T47D (cell line): Measurements from ENCODE around the gene CDK14.

Experiments used
- DNase-seq, 2 experiments: peaks; one replicate each; pipeline versions ENCODE4 v3.0.0 to v3.0.0-alpha.2; 2011 to 2012; ENCODE audit warnings: low read depth in 1 of 2, low spot score in 1 of 2
- JUND ChIP-seq: IDR thresholded peaks from 2 replicates; pipeline ENCODE4 v1.6.1; 2012; ENCODE audit warnings: low read depth
- in situ Hi-C: cut with HindIII; loops from 2 replicates; pipeline ENCODE4 v1.10.0; 2016; ENCODE audit warnings: low sequenced_read_pairs, low pct_unique_long_range_greater_than_20kb

CDK14 gene

DNA sequence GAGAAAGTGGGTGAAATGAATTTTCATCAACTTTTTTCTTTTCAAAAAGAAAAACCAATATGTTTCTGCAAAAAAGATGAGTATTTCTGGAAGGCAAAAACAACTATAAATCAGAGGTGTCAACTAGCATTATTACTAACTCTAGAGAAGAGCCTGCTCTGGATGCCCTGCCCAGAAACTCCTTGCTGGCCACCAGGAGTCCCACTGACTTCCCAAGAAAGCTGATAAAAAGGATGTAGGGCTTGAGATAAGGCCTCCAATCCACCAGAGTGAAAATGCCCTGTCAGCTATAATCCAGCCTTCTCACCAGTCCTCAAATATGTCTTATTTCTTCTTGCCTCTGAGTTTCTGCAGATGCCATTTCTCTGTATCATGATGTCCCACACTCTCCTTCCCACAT lies 651.4 kb downstream of the CDK14 start:
- TF ChIP-seq JUND, result no peak
- in situ Hi-C loops, result no loop called here
- no peak for DNase-seq

DNA sequence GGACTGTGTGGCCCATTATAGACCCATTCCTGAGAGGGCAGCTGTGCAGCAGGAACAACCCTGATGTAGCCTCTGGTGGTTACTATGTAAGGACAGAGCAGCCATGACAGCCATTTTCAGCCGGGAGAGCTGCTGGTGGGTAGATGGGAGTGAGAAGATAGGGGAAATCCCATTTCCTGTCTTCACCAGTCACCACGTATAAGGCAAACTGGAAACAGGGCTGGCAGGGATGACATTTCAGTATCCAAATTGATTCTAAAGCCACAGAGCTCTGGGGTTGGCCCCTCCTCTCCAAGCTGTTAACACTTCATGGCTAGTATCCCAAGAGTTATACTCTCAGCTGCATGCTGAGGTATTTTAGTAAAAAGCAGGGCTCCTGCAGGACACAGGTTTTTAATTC lies 652.9 kb downstream of the CDK14 start:
- in situ Hi-C loops, result no loop called here
- no peak for DNase-seq
- no peak for TF ChIP-seq JUND

DNA sequence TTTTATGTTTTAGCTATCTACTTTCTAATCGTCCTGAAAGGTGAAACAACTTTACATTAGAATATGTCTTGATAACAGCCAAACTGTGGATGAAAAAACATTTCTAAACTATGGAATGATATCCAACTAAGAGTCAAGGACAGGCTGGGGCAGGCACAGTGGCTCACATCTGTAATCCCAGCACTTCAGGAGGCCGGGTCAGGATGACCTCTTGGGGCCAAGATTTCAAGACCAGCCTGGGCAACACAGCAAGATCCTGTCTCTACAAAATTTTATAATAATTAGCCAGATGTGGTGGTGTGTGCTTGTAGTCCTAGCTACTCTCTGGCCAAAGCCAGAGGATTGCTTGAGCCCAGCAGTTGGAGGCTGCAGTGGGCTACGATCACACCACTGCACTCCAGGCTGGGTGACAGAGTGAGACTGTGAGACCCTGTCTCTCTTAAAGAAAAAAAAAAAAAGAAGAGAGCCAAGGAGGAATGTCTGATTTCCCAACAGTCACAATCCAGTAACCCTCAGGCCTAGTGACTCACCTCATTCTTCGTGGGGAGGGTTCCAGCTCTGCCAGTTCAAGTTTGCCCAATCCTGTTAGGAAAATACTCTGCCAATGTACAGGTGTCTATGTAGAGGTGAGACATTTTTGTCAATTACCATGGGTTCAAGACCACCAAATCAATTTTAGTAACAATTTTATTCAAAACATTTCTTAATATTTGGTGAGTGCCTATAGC lies 653.5 kb downstream of the CDK14 start:
- no peak for TF ChIP-seq JUND
- peak in 1 of 2 experiments; percentile 60 for DNase-seq
- in situ Hi-C loops, result no loop called here

DNA sequence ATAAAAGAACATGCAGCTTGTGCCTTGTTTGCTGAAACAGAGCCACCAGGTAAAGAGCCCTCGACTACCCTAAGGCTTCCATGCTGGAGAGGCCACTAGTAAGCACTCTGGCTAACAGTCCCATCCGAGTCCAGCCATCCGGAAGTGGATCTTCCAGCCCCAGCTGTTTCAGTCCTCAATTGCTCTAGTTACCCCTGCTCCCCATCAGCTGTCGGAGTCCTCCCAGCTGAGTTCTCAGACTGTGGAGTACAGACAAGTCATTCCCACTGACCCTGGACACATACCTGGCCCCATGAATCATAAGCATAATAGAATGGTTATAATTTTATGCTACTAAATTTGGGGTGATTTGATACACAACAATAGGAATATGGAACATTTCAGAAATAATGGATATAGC lies 654.6 kb downstream of the CDK14 start:
- DNase-seq, result no peak
- TF ChIP-seq JUND, result no peak
- in situ Hi-C loops, result no loop called here

DNA sequence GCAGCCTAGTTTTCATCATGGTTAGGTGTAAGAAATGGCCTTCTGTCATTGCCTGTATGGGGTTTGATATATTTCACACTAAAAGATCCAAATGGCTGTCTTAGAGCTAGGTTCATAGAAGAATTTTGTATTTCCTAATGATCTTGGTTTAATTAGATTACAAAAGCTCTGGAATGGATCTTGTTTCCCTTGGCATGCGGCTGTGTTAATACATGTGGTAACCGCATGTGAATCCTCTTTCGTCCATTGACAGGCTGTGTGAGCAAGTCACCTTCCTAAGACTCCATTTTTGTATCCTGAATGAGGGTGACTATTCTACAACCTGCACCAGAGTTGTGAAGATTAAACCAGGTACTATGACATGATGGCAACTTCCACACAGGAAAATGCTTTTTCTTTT lies 655.8 kb downstream of the CDK14 start:
- TF ChIP-seq JUND, result no peak
- DNase-seq, result no peak
- in situ Hi-C loops, result no loop called here
